ENCODE results near the gene WWOX. TPM values are rescaled to one million over a fixed set of nuclear protein-coding genes. Genes with fewer than 3 reads are reported as not detected.

WWOX gene
- total and polyA plus RNA-seq, 2 of the 4 experiments (the other 2 are of a cell fraction), result 2.7 to 5.4 TPM

DNA sequence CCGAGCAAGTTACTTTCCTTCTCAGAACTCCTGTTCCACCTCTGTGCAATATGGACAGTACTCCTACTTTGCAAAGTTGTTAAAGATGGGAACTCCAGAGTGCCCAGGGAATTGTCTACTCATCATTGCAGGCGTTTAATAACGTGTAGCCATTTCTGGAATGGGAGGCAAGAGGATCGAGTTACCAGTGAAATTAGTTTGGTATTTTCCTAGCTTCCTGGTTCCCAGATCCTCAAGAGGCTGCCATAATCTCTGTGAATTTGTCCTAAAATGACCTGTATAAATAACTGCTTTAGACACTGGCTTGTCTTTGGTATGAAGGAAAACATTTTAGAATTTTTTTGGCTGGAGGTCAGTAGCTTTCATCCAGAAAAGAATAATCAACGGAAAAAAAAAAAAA is 27.7 kb downstream of the WWOX start:
- Histone ChIP-seq H3K36me3 (ENCODE audit: control insufficient read depth, insufficient read depth, low read length) (no peaks in the 10 kb centered on the region), H3K4me2 (ENCODE audit: low read depth, low read length) (peak overlapping the region; percentile 42), H4K8ac (ENCODE audit: low read depth in 2 of 2, low read length in 2 of 2) (no peak overlapping the region), H3K14ac (replicated peaks; ENCODE audit: low read depth, low read length) (no peak overlapping the region), H2BK20ac (ENCODE audit: low read depth, low read length) (no peak overlapping the region), H3K27ac (ENCODE audit: insufficient read depth, low read length) (peak overlapping the region; percentile 61; the same call in 1 of the 2 replicates), H2BK15ac (ENCODE audit: low read depth, low read length) (no peak overlapping the region), H3K79me1 (ENCODE audit: low read depth in 1 of 2, low read length in 2 of 2) (no peaks in the 10 kb centered on the region), H3K4me1 (ENCODE audit: control insufficient read depth, insufficient read depth, low read length) (peaks cover 8% of the 10 kb centered on the region; the same call in 1 of the 2 replicates), H3K9ac (ENCODE audit: low read depth, low read length) (no peak overlapping the region), H3K23ac (ENCODE audit: low read depth, low read length) (no peak overlapping the region), H3K18ac (ENCODE audit: low read depth, low read length) (no peak overlapping the region), H2BK5ac (ENCODE audit: low read depth, low read length, poor library complexity, severe bottlenecking) (no peak overlapping the region), H3K56ac (ENCODE audit: extremely low read depth, insufficient read depth, low read length) (no peak overlapping the region), H3K9me3 (ENCODE audit: control insufficient read depth, insufficient read depth, low read length) (no peaks in the 10 kb centered on the region), H2AFZ (replicated peaks; ENCODE audit: low read length, poor library complexity) (no peak overlapping the region), H3K27me3 (ENCODE audit: control insufficient read depth, insufficient read depth, low read length) (no peaks in the 10 kb centered on the region), H2AK9ac (replicated peaks; ENCODE audit: low read depth, low read length, poor library complexity) (no peak overlapping the region), H2AK5ac (ENCODE audit: low read depth, low read length) (no peak overlapping the region), H3K9me1 (ENCODE audit: insufficient read depth, low read length) (no peaks in the 10 kb centered on the region), H4K20me1 (ENCODE audit: insufficient read depth, low read length) (no peaks in the 10 kb centered on the region), H3K4me3 (ENCODE audit: insufficient read depth, low read depth, low read length) (no peak overlapping the region), H4K91ac (ENCODE audit: insufficient read depth, low read depth, low read length) (no peak overlapping the region), H2BK120ac (ENCODE audit: low read depth, low read length) (no peak overlapping the region), H4K5ac (ENCODE audit: low read depth, low read length) (no peak overlapping the region; the same call in 1 of the 2 replicates), H3K4ac (ENCODE audit: low read depth, low read length) (no peak overlapping the region)
- dilution Hi-C loops (cut with HindIII; ENCODE audit: low sequenced_read_pairs, unreplicated experiment), result no loop called here
- CTCF ChIA-PET, result interaction anchor here (0.6 kb wide), 1 partner anchor 1051 kb away, joined by 3 read pairs; no protein-coding TSS in a partner anchor
- intact Hi-C loops (cut with micrococcal nuclease), result loop anchor here (1.0 to 10.0 kb wide), 2 partner anchors 108 to 1138 kb away; no protein-coding TSS in a partner anchor
- BruUV-seq (replicated peaks), result no TSS peak
- in situ Hi-C loops (cut with MboI; ENCODE audit: low sequenced_read_pairs), result loop anchor here (10.0 kb wide), 1 partner anchor 1478 kb away; the partner anchor contains the start of gene MAF
- ATAC-seq (ENCODE audit: low read depth) (peak; percentile 59), DNase-seq (peak; percentile 33)
- POLR2A ChIA-PET (ENCODE audit: unreplicated experiment), result no interaction called here
- WGBS, 2 experiments (ENCODE audit: extremely low coverage in 2 of 2, insufficient read length in 1 of 2), result no CpG with 5 or more reads among the region's 5 CpGs
- TF ChIP-seq MAFK (IDR thresholded peaks at IDR 0.05; ENCODE audit: low read depth, low read length), result no peak
- TF ChIP-seq CEBPB (IDR thresholded peaks at IDR 0.05; ENCODE audit: low read depth, low read length), result no peak
- TF ChIP-seq RFX5 (IDR thresholded peaks at IDR 0.05; ENCODE audit: low read depth, low read length), result no peak
- no peak for TF ChIP-seq MAZ (IDR thresholded peaks at IDR 0.05; ENCODE audit: borderline replicate concordance, low read depth, low read length)
- TF ChIP-seq ELK1 (IDR thresholded peaks at IDR 0.05; ENCODE audit: borderline replicate concordance, low read depth, low read length), result no peak
- no peak for TF ChIP-seq MXI1 (IDR thresholded peaks at IDR 0.05; ENCODE audit: borderline replicate concordance, low read depth, low read length)
- TF ChIP-seq POLR2A (IDR thresholded peaks at IDR 0.05; ENCODE audit: low read depth, low read length), result no peak
- no peak for TF ChIP-seq FOS (IDR thresholded peaks at IDR 0.05; ENCODE audit: low read depth, low read length)
- TF ChIP-seq SMC3 (IDR thresholded peaks at IDR 0.05; ENCODE audit: low read depth, low read length), result no peak
- no peak for TF ChIP-seq USF2 (IDR thresholded peaks at IDR 0.05; ENCODE audit: low read depth, low read length)
- TF ChIP-seq CTCF (conservative IDR thresholded peaks at IDR 0.05; ENCODE audit: low read depth, low read length), result no peak
- no peak for TF ChIP-seq RCOR1 (IDR thresholded peaks at IDR 0.05; ENCODE audit: insufficient replicate concordance, low read length)
- no peak for TF ChIP-seq NFE2L2 (IDR thresholded peaks at IDR 0.05; ENCODE audit: low read depth, low read length)
- TF ChIP-seq BHLHE40 (IDR thresholded peaks at IDR 0.05; ENCODE audit: low read depth, low read length), result no peak
- TF ChIP-seq CHD1 (IDR thresholded peaks at IDR 0.05; ENCODE audit: low read depth, low read length), result no peak
- TF ChIP-seq RAD21 (IDR thresholded peaks at IDR 0.05; ENCODE audit: low read length), result no peak
